Fibroblast of skin of right quadriceps (primary cell): ENCODE measurements around the gene EP400.

ENCODE experiments used
- DNase-seq: peaks from one replicate; pipeline ENCODE4 v3.0.0-alpha.2; 2013

Gene EP400

DNA sequence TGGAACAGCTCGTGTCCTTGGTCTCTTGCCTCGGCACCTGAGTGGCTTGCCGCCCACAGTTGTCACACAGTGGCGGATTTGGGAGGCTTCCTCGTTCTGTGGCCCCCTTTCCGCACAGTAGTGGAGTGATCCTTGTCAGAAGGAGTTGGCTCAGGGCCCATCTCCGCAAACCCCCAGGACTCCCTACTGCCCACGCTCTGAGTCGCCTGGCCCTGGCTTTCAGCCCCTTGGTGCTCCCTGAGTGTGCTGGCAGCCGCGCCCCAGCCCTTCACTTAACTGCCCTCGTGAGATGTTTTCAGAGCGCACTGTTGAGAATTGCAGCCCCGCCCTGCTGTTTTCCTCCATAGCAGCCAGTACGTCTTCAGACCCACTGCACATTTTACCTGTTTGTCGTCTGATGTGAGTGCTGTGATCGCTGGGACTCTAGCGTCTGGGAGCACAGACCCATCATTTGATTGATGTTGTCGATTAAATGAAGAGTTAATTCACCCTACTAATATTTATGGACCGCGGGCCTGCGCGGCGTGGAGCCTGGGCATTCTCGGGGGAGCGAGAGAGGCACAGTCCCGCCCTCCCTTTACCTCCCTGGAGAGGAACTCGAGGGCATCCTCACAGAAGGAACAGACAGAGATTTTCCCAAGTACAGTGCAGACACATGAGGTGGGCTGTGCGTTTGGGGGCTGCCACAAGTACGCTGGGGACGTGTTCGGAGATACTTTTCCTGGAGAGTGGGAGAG, 102.6 kb downstream of the EP400 start:
- DNase-seq = no peak

DNA sequence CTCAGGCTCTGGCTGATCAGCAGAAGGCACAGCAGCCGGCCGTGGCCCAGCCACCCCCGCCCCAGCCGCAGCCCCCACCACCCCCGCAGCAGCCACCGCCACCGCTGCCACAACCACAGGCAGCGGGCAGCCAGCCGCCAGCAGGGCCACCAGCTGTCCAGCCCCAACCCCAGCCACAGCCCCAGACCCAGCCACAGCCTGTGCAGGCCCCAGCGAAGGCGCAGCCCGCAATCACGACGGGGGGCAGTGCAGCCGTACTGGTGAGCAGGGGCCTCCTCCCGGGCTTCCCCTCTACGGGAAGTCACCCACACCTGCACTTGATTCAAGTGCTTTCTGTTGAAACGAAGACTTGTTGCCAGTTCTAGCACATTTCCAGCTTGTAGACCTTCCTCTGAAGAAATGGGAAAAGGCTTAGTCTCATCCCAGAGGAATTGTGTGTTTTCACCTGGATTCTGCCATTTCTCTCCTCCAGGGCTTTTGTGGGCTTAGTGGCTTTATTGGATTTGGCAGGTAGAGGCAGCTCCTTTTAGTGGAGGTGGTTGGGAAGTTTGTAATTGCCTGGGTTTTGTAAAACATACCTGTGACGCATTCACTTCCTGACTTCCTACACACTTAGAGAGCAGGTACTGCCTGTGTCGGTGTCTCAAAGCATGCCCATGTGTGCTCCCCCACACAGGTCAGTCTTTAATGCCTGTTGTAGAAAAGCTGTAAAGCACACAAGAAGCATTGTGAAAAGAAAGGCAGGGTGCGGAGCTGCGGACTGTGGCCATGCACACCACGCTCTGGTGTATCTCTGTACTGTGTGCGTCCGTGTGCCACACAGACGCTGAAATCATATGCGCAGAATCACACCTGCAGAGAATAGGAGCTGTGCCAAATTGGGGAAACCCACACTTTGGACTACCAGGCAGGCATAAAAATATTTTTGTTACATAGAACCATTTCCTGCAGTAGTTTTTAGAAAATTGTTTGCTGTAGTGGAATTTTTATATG, 103.9 kb downstream of the EP400 start:
- no peak for DNase-seq

DNA sequence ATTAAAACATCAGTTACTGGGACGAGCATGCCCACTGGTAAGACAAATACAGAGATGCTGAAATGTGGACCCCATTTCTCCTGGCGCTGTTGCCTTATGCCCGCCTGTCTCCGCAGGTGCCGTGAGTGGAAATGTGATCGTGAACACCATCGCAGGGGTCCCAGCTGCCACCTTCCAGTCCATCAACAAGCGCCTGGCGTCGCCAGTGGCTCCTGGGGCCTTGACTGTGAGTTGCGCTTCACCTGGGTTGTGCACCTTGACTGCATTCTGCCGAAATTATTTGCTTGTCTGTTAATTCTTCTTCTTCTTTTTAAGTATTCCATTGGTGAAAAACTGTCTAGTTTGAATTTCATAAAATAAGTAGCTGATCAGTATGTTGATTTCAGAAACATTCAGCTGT, 105.2 kb downstream of the EP400 start:
- DNase-seq = no peak

DNA sequence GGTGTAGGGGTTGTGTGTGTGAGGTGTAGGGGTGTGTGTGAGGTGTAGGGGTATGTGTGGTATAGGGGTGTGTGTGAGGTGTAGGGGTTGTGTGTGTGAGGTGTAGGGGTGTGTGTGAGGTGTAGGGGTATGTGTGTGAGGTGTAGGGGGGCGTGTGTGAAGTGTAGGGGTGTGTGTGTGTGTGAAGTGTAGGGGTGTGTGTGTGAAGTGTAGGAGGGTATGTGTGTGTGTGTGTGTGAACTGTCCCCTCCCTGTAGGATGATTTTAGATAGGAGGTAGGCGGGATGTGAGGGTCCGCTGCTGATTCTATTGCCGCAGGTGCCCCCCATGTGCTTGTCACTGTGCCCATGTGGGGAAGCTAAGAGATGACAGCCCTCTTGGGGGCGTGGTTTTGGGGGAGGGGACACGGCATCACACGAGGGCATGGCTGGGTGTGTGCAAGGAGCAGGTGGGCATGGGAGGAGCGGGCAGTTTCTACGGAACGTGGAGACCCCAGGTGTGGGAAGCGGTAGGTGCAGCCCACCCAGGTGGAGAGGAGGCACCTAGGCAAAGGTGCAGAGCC, 105.9 kb downstream of the EP400 start:
- no peak for DNase-seq

DNA sequence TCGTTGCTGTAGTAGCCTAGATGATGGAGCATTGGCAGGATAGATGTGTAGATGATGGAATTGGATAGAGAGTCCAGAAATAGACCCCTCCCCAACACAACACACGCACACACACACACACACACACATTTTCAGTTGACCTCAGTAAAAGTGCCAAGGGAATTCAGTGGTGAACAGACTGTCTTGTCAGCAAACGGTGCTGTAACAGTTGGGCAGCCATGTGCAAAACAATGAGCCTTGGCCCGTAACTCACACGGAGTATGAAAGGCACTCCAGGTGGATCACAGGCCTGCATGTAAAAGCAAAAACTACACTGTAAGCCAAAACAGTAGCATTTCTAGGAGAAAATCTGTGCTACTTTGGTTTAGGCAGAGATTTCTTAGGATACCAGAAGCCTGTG, 106.6 kb downstream of the EP400 start:
- no peak for DNase-seq

DNA sequence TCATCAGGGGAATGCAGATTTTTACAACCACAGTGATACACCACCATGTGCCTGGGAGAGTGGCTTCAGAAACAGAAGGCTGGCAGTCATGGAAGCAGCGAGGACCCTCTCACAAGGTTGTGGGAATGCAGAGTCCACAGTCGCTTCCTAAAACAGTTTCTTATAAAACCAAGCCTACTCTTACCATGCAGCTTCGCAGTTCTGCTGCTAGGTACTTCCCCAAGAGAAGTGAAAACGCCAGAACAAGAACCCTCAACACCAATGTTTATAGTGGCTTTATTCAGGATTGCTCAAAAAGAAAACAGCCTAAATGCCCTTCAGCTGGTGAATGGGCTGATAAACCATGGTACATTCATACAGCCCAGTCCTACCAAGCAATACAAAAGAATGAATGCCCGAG, 107.2 kb downstream of the EP400 start:
- no peak for DNase-seq

DNA sequence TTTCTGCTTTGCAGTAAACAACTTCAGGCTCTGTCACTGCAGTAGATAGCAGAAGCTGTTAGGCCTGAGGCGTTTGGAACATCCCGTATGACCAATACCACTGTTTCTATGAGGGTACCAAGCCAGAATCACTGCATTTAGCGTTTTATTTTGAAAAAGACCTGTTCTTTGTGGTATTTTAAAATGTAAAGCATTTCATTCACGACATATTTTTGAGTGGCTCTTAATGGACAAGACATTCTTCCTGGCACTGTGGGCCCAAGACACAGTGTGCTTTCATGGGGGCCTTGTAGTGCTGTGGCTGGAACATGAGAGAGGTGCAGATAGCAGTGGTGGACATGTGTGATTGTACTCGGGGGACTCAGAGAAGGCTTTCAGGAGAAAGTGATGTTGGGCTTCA, 107.9 kb downstream of the EP400 start:
- no peak for DNase-seq

DNA sequence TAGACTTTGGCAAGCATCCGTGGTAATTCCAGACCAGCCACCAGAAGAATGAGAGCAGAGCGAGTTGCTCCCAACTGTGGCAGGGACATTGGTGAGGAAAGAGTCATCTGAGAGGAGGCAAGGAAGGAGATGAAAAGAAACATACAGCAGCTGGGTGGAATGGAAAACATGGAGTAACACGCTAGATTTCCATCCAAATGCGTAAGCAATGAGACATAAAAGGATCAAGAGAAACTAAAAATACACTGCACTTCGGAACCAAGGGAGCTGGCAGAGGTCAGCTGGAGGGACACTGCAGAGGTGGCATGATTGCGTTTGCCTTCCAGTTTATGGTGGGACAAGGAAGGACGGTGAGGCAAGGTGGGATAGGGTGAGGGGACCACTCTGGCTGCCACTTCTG, 111.5 kb downstream of the EP400 start:
- DNase-seq = no peak

DNA sequence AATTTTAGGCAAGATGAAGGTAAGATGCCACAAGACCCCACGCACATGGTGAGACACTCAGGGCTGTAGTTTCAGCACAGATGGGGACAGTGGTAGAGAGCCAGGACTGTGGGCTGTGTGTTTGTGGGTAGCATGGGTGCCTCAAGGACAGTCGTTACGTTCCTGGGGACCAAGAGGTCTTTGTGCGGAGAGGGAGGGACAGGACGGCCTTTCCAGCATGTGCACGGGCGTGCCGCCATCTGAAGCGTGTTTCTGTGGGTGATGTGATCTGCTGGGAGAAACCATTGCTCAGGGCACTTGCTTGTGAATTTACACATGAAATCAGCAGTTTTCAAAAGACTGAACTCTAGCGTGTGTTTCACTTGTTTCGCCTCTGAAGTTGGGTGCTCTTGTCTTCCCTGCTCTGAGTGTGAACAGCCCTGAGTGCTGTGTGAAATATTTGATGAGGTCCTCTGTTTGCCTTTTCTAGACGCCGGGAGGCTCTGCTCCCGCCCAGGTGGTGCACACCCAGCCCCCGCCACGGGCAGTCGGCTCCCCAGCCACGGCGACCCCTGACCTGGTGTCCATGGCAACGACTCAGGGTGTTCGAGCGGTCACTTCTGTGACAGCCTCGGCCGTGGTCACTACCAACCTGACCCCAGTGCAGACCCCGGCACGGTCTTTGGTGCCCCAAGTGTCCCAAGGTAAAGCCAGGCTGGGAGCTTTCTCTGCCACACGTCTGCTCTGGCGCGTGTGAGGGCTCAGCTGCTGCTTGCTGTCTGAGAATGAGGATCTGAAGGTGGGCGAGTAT, 112.1 kb downstream of the EP400 start:
- no peak for DNase-seq

DNA sequence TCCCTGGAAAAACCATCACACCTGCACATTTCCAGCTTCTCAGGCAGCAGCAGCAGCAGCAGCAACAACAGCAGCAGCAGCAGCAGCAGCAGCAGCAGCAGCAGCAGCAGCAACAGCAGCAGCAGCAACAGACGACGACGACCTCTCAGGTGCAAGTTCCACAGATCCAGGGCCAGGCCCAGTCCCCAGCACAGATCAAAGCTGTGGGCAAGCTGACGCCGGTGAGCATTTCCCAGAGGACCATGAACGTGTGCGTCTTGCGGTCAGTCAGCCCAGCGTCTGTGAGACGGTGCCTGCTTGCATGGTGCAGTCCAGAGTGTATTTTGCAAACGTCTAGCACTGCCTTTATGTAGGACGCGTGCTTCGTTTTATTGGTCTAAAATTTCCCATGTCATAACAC, 112.7 kb downstream of the EP400 start:
- DNase-seq = no peak

DNA sequence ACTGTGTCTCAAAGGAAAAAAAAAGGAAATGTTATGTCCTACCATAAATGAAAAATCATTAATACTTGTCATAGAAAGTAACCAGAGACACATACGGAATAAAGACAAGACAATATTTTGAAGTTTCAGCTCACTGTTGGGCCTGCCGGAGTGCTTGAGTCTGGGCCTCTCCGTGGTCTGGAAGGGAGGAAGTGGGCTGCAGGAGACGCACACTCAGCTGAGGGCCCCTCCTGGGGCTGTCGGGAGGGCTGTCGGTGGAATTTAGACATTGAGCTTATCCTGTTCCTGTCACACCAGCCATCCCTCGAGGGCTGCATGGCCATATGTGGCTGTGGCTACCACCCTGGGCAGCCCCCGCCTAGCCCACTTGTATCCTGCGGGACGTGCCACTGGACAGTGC, 113.7 kb downstream of the EP400 start:
- no peak for DNase-seq

DNA sequence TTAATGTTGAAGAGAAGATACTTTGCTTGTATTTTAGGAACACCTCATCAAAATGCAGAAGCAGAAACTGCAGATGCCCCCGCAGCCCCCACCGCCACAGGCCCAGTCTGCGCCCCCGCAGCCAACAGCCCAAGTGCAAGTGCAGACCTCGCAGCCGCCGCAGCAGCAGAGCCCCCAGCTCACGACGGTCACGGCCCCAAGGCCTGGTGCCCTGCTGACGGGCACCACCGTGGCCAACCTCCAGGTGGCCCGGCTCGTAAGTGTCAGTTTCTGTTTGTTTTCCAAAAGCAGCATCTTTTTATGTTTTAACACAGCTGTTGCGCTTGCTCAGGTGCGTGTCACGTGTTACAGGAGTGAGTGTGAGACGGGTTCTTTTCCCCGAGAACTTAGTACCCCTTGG, 114.9 kb downstream of the EP400 start:
- DNase-seq = no peak

DNA sequence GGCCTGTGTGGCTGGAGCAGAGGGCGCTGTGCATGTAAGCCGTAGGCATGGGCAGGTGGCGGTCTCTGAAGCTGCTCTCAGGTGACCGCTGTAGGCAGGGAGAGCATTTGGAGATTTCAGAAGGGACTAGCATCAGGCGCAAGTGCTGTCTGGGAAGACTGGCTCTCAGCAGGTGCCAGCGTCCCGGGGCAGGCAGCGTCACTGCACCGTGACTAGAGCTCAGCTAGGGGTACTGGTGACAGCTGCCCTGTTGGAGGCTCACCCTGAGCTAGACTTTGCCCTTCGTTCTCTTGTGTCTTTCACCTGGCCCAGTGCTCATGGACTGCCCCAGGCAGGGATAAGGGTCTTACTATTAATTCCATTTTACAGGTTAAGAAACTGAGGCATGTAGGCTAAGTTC, 115.5 kb downstream of the EP400 start:
- DNase-seq = no peak

DNA sequence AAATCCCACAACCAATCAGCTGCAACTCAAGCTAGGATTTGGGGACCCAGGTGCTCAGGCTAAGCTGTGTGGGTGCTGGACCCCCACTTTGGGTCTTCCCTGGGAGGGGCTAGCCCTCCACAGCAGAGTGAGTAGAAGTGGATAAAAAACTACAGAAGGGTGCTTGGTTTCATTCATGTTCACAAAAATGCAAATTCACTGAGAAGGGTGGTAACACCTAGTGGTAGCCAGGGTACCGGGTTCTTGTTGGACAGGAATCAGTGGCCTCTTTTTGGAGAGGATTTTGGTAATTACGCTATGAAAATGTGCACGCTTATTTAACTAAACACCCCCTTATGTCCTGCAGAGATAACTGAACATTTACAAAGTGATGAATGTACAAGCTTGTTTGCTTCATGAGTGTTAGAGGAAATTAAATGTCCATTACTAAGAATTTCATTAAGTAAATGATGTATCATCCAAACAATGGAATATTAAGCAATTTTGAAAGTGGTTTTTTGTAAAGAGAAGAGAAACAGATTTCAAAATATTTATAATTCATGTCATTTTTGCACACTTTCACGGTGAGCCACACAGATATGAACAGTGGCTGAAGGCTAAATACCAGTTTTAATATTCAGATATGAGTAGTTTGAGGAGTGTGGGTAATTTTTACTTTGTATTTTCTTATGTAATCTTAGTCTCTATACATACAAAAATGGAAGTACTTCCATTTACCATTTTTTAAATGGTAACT, 116.0 kb downstream of the EP400 start:
- DNase-seq = no peak

DNA sequence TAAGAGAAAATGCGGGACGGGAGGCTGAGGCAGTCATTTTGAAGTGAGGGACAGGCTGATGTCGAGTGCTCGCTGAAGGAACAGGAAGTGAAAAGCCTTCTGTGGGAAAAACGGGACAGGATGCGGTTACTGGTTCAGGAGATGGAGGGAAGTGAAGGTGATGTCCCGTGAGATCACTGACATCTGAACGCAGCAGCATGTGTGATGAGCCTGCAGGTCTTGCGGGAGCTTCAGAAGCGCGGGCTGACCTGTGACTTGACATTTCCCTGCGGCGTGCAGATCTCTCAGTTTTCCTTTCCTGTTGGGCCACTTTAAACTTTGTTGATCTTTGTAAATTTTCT, 116.6 kb downstream of the EP400 start:
- DNase-seq = no peak

DNA sequence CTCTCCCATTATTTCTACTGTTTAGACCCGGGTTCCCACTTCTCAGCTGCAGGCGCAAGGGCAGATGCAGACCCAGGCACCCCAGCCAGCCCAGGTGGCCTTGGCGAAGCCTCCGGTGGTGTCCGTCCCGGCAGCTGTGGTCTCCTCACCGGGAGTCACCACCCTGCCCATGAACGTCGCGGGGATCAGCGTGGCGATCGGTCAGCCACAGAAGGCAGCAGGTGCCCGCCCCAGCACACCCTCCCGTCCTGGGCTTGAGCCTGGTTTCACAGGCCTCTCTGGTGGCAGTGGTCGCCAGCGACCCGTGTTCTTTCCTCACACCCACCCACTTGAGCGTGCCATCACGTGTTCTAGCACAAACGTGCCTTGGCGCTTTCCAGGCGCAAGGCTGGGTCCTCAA, 117.0 kb downstream of the EP400 start:
- DNase-seq = no peak

DNA sequence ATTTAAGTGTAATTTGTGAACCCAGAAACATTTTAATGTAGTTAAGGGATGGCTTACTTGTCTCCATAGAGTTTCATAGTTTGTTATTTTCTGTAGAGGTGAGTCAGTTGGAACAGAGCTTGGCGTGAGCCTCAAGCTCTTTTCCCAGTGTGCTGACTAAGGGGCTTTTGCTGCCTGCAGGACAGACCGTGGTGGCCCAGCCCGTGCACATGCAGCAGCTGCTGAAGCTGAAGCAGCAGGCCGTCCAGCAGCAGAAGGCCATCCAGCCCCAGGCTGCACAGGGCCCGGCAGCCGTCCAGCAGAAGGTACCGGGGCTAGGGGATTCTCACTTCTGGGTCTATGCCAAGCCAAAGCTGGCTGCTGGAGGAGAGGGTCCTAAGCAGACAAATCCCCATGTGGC, 117.4 kb downstream of the EP400 start:
- DNase-seq = no peak

DNA sequence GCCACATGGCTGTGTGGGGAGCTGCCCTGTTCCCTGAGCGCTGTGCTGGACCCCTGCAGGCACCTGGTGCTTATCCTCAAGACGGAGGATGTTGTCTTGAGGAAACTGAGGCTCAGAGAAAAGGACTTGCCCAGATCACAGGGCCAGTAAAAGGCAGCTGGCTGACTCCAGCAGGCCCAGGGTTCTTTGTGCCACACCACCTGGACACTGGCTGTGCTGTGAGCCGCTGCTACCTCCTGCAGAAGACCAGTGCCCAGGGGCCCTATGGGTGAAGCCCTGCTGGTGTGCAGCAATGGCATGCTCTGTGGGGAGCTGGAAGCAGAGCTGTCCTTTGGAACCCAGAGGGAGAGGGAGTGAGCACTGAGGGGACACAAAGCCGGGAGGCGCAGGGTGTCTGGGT, 118.5 kb downstream of the EP400 start:
- DNase-seq = no peak

DNA sequence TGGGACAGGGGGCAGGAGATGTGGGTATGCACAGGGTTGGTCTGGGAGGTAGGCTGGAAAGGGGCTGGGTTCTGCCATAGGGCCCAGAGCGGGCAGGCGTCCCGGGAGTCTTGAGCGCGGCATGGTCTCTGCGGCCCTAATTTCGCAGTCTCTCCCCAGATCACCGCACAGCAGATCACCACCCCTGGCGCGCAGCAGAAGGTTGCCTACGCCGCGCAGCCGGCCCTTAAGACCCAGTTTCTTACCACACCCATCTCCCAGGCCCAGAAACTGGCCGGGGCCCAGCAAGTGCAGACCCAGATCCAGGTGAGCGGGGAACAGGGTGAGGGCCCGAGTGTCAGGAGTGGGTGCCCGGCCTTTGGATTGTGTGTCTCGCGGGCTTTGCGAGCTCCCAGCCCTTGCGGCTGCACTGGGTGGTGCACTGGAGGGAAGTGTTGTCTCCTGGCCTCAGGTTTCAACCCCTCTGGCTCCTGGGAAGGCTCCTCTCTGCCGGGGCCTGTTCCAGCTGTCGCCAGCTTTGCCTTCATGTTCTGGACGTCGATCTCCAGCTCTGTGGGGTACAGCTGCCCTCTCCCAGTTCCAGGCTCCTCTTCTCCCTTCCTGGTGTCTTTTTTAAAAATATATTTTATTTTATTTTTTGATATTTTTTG, 119.7 kb downstream of the EP400 start:
- no peak for DNase-seq

DNA sequence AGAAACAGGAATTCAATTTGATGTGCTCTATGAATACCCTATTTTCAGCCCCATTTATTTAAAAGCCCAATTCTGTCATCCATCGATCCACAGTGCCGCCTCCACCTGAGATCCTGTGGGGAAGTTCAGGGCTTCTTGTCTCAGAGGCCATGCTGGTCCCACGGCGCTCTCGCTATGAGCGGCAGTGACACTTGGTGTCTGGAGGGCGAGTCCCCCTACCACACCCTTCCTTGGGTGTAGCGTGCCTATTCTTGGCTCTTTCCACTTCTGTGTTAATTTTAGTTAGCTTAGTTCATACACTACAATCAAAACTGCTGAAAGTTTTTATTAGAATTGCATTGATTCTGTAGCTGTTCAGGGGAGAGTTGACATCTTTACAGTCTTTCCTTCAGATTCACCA, 120.6 kb downstream of the EP400 start:
- no peak for DNase-seq

DNA sequence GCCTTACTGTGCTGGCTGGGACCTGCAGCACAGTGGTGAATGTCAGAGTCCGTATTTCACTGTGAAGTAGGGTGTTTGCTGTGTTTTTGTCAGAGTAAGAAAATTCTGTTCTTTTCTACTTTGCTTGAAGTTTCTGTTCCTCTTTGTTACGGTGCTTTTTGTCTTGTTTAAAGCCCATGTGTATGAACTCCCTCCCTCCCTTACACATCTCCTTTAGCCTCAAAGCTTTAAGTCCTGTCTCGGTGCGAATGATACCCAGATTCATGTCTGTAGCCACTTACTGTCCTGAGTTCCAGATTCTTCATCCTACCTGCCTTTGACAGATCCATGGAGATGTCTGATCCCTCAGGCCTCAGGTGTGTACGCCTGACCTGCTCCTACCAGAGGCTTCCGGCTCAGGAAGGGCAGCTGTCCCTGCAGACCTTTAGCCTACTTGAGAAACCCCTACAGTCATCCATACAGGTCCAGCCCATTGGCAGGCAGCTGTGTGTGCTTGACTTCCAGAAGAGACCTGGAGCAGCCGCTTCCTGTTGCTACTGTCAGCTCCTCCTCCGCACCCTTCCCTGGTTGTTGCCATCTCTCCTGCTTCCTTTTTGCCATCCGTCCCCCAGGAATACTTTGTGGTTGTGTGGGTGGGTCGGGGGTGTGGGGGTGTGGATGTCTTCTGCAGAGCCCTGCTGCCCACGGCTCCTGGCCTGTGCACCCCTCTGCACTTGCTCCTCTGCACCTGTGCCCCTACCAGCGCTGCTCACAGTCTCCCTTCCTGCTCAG, 121.5 kb downstream of the EP400 start:
- no peak for DNase-seq
